Neural progenitor cell (in vitro differentiated cells): Measurements from ENCODE around the gene PRRT2. TPM values are rescaled to one million over a fixed set of nuclear protein-coding genes. Genes with fewer than 3 reads are reported as not detected.
"Not testable (repeated sequence)": the region's sequence is repeated elsewhere in the genome, so short reads cannot be mapped to it uniquely, and the experiment has no call there.

Experiments
- DNase-seq: peaks from one replicate; pipeline ENCODE4 v3.0.0-alpha.2; 2016; ENCODE audit warnings: low spot score
- H2AFZ ChIP-seq: fragments of 200-600 bp; sonication (generic); replicated peaks from 2 replicates; pipeline ENCODE4 v1.6.1; 2016; ENCODE audit warnings: antibody characterized with exemption
- H3F3A ChIP-seq: fragments of 200-600 bp; sonication (generic); 2 replicates; pipeline ENCODE4 v1.6.1; 2016; ENCODE audit warnings: antibody characterized with exemption, low read depth
- H3K27ac ChIP-seq: fragments of 200-600 bp; sonication (generic); 2 replicates; pipeline ENCODE4 v1.5.1; 2016; ENCODE audit warnings: mild to moderate bottlenecking
- H3K27me3 ChIP-seq: fragments of 200-600 bp; sonication (generic); 2 replicates; pipeline ENCODE4 v1.6.1; 2016; ENCODE audit warnings: mild to moderate bottlenecking, moderate library complexity
- H3K36me3 ChIP-seq: fragments of 200-600 bp; sonication (generic); 2 replicates; pipeline ENCODE4 v1.5.1; 2016
- H3K4me1 ChIP-seq: fragments of 200-600 bp; sonication (generic); 2 replicates; pipeline ENCODE4 v1.6.1; 2016; ENCODE audit warnings: mixed run types
- H3K4me2 ChIP-seq: fragments of 200-600 bp; sonication (generic); 2 replicates; pipeline ENCODE4 v1.6.1; 2016
- H3K4me3 ChIP-seq: fragments of 200-600 bp; sonication (generic); 2 replicates; pipeline ENCODE4 v1.5.1; 2016
- H3K79me2 ChIP-seq: fragments of 200-600 bp; sonication (generic); 2 replicates; pipeline ENCODE4 v1.6.1; 2016; ENCODE audit warnings: low read depth
- H3K9ac ChIP-seq: fragments of 200-600 bp; sonication (generic); 2 replicates; pipeline ENCODE4 v1.6.1; 2016
- H3K9me3 ChIP-seq: fragments of 200-600 bp; sonication (generic); 2 replicates; pipeline ENCODE4 v1.5.1; 2016; ENCODE audit warnings: low read depth
- H4K20me1 ChIP-seq: fragments of 200-600 bp; sonication (generic); 2 replicates; pipeline ENCODE4 v1.6.1; 2016; ENCODE audit warnings: low read depth
- H3K27ac Mint-ChIP-seq: 3 replicates; pipeline ENCODE4 v1.8.0; 2021; ENCODE audit warnings: mixed read lengths
- H3K27me3 Mint-ChIP-seq: 2 replicates; pipeline ENCODE4 v1.8.0; 2022; ENCODE audit warnings: low read depth, mild to moderate bottlenecking, inconsistent platforms, moderate library complexity, mixed read lengths; ENCODE audit not compliant: insufficient read depth
- H3K36me3 Mint-ChIP-seq: 3 replicates; pipeline ENCODE4 v1.8.0; 2021; ENCODE audit warnings: mixed read lengths
- H3K4me1 Mint-ChIP-seq: 3 replicates; pipeline ENCODE4 v1.8.0; 2021; ENCODE audit warnings: mixed read lengths
- H3K4me3 Mint-ChIP-seq: 3 replicates; pipeline ENCODE4 v1.8.0; 2021; ENCODE audit warnings: mild to moderate bottlenecking, moderate library complexity, mixed read lengths
- H3K9me3 Mint-ChIP-seq: 3 replicates; pipeline ENCODE4 v1.8.0; 2020; ENCODE audit warnings: mixed read lengths
- CTCF ChIP-seq: fragments of 200-600 bp; sonication (generic); IDR thresholded peaks from 2 replicates; pipeline ENCODE4 v1.5.1; 2017; ENCODE audit warnings: antibody characterized with exemption, mild to moderate bottlenecking
- EZH2 ChIP-seq: fragments of 200-600 bp; sonication (generic); IDR thresholded peaks from 2 replicates; pipeline ENCODE4 v1.6.1; 2017; ENCODE audit warnings: antibody characterized with exemption, mild to moderate bottlenecking, moderate library complexity
- EZH2phosphoT487 ChIP-seq: fragments of 200-600 bp; sonication (generic); IDR thresholded peaks from 2 replicates; pipeline ENCODE4 v1.6.1; 2017; ENCODE audit warnings: antibody characterized with exemption
- total RNA-seq: library from RNA; depleted of rRNA; stranded (reverse); fragments of >200 nt; gene quantifications from 2 replicates; pipeline ENCODE4 v1.2.3, GENCODE V29; 2015; ENCODE audit warnings: low replicate concordance

The PRRT2 gene
- total RNA-seq, 1 donor from 2014 or later: 23.5 TPM

GRCh38 chr16:29790183-29790948 is 21.6 kb upstream of the PRRT2 start, which contains the start of gene KIF22:
Gene KIF22, plus strand, starts transcription at chr16:29790751. Its CDS starts 9 bp downstream, at chr16:29790760.
- peaks cover 12% of the 10 kb centered on the region for H3K36me3 Mint-ChIP-seq
- H3K9me3 ChIP-seq: no peaks in the 10 kb centered on the region
- H3K27me3 Mint-ChIP-seq: peaks cover 8% of the 10 kb centered on the region
- H3K27ac Mint-ChIP-seq: peak within 1 kb of the TSS; percentile 98
- peaks cover 48% of the 10 kb centered on the region for H3K79me2 ChIP-seq
- no peak within 1 kb of the TSS for H3K27ac ChIP-seq
- TF ChIP-seq EZH2phosphoT487 (no peak), CTCF (peak; percentile 73), EZH2 (no peak)
- DNase-seq: peak; percentile 100
- H3K4me3 ChIP-seq: peak within 1 kb of the TSS; percentile 95
- peak within 1 kb of the TSS; percentile 97 for H3K4me3 Mint-ChIP-seq
- H3K4me1 ChIP-seq: peaks cover 18% of the 10 kb centered on the region
- peak within 1 kb of the TSS; percentile 74 for H3K9ac ChIP-seq
- H3K4me2 ChIP-seq: peak within 1 kb of the TSS; percentile 99
- H3F3A ChIP-seq: peaks cover 12% of the 10 kb centered on the region
- H4K20me1 ChIP-seq: peaks cover 30% of the 10 kb centered on the region
- H3K4me1 Mint-ChIP-seq: peaks cover 32% of the 10 kb centered on the region
- H2AFZ ChIP-seq: peak within 1 kb of the TSS; percentile 85
- no peaks in the 10 kb centered on the region for H3K36me3 ChIP-seq
- H3K27me3 ChIP-seq: no peaks in the 10 kb centered on the region
- H3K9me3 Mint-ChIP-seq: peaks cover 2% of the 10 kb centered on the region

GRCh38 chr16:29790949-29791844 is 20.8 kb upstream of the PRRT2 start:
- H3K79me2 ChIP-seq: peaks cover 56% of the 10 kb centered on the region
- peak overlapping the region; percentile 80 for H2AFZ ChIP-seq
- no peak for TF ChIP-seq EZH2phosphoT487
- TF ChIP-seq CTCF: no peak
- no peak for TF ChIP-seq EZH2

GRCh38 chr16:29791845-29792807 is 19.9 kb upstream of the PRRT2 start:
- peak overlapping the region; percentile 95 for H3K4me3 ChIP-seq
- no peak for DNase-seq
- H3K27ac Mint-ChIP-seq: peak overlapping the region; percentile 6
- H3K4me2 ChIP-seq: peak overlapping the region; percentile 99
- no peaks in the 10 kb centered on the region for H3K27me3 ChIP-seq
- H3K9me3 ChIP-seq: no peaks in the 10 kb centered on the region
- peaks cover 8% of the 10 kb centered on the region for H3F3A ChIP-seq
- peaks cover 65% of the 10 kb centered on the region for H3K79me2 ChIP-seq
- H3K4me1 ChIP-seq: peaks cover 18% of the 10 kb centered on the region
- H3K9ac ChIP-seq: peak overlapping the region; percentile 74
- H4K20me1 ChIP-seq: peaks cover 39% of the 10 kb centered on the region
- TF ChIP-seq CTCF: no peak
- TF ChIP-seq EZH2: no peak
- TF ChIP-seq EZH2phosphoT487: no peak
- peaks cover 16% of the 10 kb centered on the region for H3K36me3 Mint-ChIP-seq
- peaks cover under 1% of the 10 kb centered on the region for H3K36me3 ChIP-seq
- H2AFZ ChIP-seq: no peak overlapping the region
- peak overlapping the region; percentile 97 for H3K4me3 Mint-ChIP-seq
- peaks cover 31% of the 10 kb centered on the region for H3K4me1 Mint-ChIP-seq
- H3K27me3 Mint-ChIP-seq: peaks cover 3% of the 10 kb centered on the region
- no peaks in the 10 kb centered on the region for H3K9me3 Mint-ChIP-seq
- H3K27ac ChIP-seq: no peak overlapping the region

More at GRCh38 chr16:29790949-29791844, 20.8 kb upstream of the PRRT2 start:
- Mint-ChIP-seq H3K9me3 (no peaks in the 10 kb centered on the region), H3K4me1 (peaks cover 31% of the 10 kb centered on the region), H3K27ac (peak overlapping the region; percentile 95), H3K27me3 (peaks cover 8% of the 10 kb centered on the region), H3K36me3 (peaks cover 12% of the 10 kb centered on the region), H3K4me3 (peak overlapping the region; percentile 97)
- H3K4me2 ChIP-seq: peak overlapping the region; percentile 99
- H3K27me3 ChIP-seq: no peaks in the 10 kb centered on the region
- peak; percentile 30 for DNase-seq
- no peak overlapping the region for H3K27ac ChIP-seq
- peak overlapping the region; percentile 95 for H3K4me3 ChIP-seq
- H3K9me3 ChIP-seq: no peaks in the 10 kb centered on the region
- H3K4me1 ChIP-seq: peaks cover 18% of the 10 kb centered on the region
- H3F3A ChIP-seq: peaks cover 8% of the 10 kb centered on the region
- H3K36me3 ChIP-seq: no peaks in the 10 kb centered on the region
- peak overlapping the region; percentile 74 for H3K9ac ChIP-seq
- H4K20me1 ChIP-seq: peaks cover 36% of the 10 kb centered on the region

GRCh38 chr16:29793153-29793552 is 18.8 kb upstream of the PRRT2 start:
- not testable (repeated sequence) for H3K27me3 Mint-ChIP-seq, H2AFZ ChIP-seq, H3K36me3 ChIP-seq, DNase-seq, H3K4me3 ChIP-seq, H3K9me3 ChIP-seq, H3K27me3 ChIP-seq, H3K27ac ChIP-seq, H3K4me2 ChIP-seq, H3K9me3 Mint-ChIP-seq, H3F3A ChIP-seq, H3K27ac Mint-ChIP-seq, H3K9ac ChIP-seq
- Histone ChIP-seq H3K4me1 (peaks cover 18% of the 10 kb centered on the region), H3K79me2 (peaks cover 70% of the 10 kb centered on the region), H4K20me1 (peaks cover 39% of the 10 kb centered on the region)
- H3K36me3 Mint-ChIP-seq: peaks cover 24% of the 10 kb centered on the region
- H3K4me1 Mint-ChIP-seq: peaks cover 31% of the 10 kb centered on the region
- H3K4me3 Mint-ChIP-seq: peak overlapping the region; percentile 25
